ENCODE results near the gene TACO1.

TACO1 gene

DNA sequence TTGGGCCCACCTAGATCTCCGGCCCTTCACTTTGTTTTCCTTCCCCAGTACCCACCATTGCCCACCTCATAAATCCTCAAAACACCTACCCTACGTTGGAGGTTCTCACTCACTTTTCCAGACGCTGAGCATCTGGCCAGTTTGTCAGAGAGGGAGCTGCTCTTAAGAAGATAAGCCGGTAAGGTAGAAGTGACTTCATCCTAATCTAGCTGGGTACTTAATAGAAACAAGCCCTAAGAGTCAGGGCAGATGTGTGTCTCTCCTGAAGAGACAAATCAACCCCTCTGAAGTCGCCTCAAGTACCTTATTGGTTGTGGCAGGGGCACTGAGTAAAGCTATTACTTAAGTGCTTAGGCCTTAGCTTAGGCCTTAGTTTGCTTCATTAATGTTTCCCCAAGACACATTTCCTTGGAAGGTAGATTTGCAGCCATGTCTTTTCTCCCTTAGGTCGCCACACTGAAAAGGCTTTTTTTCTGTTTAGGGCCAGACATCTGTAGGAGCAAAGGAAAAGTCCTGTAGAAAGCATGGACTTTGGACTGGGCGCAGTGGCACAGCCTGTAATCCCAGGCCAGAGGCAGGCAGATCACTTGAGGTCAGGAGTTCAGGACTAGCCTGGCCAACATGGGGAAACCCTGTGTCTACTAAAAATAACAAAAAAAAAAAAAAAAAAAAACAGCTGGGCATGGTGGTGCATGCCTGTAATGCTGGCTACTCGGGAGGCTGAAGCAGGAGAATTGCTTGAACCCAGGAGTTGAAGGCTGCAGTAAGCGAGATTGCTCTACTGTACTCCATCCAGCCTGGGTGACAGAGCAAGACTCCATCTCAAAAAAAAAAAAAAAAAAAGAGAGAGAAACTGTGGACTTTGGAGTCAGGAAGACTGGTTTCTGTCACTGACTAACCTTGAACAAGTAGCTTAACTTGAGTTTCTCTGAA is 1.0 kb downstream of the TACO1 start:
- peak; percentile 49 for DNase-seq (ENCODE audit: low spot score)

DNA sequence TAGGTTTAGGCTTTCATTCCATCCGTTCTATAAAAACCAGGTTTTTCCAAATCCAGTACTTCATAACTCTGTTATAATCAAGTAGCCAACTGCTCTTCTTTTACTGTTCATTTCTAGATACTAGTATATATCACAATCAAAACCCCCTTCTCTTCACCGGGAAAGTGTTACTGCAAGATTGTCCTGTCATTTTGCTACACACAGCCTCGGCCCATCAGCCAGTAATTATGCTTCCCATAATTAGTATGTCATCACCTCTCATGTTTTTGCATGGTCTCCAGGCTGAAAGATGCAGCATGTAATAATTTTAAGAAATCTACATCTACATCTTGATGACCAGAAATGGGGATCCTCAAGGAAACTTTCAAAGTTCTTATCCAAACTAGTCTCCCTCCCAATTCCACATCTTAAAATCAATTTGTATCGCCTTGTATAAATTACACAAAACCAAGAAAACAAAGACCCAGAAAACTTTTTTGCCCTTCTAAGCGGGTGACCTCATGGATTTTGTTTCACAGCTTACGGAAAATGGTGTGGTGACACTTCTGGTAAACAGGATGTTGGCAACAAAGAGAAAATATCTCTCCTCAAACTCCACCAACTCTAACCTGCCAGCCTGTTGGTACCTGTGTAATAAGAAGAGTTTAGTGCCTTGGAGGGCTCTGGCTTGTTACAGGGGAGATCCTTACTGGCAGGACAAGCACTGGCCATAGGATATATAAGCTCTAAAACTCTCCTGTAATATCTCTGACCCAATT is 9.3 kb downstream of the TACO1 start:
- no peak for DNase-seq (ENCODE audit: low spot score)

DNA sequence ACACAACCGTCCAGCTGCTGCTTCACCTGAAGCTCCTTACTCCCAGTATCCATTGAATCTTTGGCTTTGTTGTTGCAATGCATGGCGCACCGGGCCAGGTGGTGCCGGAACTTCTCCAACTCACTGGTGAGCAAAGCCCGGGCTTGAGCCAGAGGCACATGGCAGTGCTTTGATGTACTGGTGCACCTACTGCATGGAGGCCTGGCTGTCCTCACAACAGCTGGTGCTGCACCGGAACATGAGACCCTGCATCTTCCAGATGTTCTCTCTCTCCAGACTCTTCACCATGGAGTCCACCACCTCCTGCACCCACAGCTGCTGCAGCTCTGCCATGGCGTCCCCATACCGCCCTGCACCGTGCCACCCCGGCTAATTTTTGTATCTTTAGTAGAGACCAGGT is 10.2 kb downstream of the TACO1 start:
- DNase-seq (ENCODE audit: low spot score) = no peak

DNA sequence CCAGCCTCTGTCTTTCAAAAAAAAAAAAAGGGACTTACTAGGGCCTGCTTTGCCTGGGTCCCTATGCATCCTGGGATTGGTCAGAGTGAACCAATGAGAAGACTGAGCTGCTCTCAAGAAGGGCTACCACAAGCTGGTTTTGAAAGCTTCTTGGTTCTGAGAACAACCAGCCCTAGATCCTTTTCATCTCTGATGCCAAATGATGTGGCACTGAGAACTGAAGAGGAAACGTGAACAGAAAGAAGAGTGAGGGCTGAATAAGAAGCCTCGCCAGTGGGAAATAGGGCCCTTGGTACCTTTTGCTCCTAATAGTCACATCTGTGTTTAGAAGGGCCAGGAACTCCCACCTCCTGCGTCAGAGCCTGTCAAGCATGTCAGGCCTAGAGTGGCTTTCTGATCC is 10.7 kb downstream of the TACO1 start:
- DNase-seq (ENCODE audit: low spot score) = no peak

DNA sequence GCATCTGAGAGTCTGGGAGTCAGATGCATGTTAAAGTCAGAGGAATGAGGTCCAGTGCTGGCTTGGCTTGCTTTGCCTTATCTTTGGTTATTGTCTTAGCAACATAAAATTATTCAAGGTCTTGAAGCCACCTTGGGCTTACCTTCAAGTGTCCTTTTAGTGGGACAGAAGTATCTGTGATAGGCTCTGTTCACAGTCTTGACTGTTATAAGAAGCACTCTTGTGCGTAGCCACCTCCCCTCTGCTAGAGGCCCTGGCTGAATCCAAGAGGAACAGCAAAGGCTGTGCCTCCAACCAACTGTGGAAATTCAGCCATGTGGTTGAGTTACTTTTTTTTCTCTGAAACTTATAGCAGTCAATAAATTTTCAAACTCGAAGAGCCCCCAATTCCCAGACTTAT is 13.0 kb downstream of the TACO1 start:
- no peak for DNase-seq (ENCODE audit: low spot score)

DNA sequence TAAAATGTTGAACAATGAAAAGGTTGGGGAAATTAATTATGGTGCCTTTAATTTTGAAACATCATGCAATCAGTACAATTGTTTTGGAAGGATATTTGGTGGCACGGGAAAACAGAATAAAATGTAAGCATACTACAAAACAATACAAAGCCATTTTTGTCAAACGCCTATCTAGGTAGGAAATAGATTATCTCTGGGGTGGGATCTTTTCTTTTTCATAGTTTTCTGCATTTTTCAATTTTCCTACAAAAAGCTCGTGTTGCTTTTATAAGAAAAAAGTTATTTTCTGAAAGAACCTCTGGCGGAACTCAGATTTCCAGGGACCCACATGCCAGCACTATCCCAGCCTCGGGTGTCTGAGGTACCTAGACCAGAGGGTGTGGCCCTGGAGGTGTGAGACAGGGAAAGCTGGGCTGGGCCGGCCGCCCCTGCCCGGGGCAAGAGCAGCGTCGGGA is 20.6 kb downstream of the TACO1 start:
- DNase-seq (ENCODE audit: low spot score) = no peak

DNA sequence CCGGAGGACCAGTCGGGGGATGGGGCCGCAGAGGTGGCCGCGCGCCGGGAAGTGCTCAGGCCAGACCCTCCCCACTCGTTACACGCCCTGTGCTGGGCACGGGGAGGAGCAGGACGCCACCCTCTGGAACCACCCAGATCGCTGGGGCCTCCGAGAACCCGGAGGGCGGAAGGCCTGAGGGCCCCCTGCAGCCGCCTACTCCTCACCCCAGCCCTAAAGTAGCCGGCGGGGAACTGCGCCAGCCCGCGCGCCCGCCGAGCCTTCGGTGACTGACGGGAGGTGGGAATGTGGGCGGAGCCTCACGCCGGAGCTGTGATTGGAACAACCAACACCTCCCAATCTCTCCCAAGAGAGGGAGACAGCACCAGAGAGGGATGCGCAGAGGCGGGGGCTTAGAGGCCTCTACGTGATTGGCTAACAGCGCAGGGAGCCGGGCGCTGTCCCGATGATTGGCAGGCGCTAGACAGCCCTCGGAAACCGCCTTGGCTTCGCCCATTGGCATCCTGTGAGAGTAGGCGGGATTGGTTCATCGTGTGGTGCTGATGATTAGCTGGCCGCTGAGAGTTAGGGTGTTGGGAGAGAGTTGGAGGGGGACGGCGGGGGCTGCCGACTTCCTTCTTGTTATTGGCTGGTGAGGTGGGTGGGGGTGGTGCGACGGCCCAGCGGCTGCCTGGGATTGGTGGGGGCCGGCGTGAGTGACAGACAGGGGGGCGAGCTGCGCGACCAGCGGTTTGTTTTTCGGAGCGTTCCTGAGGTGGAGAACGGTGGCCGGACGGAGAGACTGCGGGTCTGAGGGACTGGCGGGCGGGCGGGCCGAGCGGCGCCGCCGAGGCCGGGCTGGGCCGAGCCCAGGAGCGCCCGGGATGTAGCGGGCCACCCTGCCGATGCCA is 21.2 kb downstream of the TACO1 start, which contains the start of gene MAP3K3:
TSS of gene MAP3K3 (plus strand) at position 734 of the 890 bp plus-strand sequence. CDS start 343 bp downstream, outside the sequence.
- DNase-seq (ENCODE audit: low spot score) = peak; percentile 97

DNA sequence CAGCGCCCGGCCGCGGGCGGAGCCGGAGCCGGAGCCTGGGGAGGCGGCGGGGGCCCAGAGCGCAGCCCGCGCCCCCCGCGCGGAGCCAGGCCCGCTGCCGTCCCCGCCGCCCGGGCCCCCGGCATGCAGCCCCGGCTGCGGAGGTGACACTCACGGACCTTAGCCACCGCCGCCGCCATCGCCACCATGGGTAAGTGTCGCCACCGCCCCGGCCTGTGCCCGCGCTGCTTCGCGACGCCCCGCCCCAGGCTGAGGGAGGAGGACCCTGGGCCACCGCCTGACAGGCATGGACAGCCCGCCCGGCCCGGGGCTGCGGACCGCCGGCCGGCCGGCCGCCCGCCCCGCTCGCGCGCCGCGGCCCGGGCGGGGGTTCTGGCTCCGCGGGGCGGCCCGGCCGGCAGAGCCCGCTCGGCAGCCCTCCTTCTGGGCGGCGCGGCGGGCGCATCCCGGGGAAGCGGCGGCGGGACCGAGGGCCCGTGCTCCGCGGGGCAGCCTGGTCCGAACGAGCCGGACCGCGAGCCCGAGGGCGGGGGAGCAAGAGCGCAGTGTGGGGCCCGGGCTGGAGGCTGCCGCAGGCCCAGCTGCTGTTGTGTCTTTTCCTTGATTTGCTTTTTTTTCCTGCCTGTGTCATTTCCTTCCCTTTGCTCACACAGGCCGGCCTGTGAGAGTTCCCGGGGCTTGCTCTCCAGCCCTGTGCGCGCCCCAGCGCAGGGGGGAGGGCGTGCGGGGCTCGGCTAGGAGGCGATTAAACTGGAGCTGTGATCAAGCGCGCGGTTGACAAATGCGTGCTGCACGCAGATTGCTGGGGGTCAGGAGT is 22.1 kb downstream of the TACO1 start:
- DNase-seq (ENCODE audit: low spot score) = peak; percentile 54

DNA sequence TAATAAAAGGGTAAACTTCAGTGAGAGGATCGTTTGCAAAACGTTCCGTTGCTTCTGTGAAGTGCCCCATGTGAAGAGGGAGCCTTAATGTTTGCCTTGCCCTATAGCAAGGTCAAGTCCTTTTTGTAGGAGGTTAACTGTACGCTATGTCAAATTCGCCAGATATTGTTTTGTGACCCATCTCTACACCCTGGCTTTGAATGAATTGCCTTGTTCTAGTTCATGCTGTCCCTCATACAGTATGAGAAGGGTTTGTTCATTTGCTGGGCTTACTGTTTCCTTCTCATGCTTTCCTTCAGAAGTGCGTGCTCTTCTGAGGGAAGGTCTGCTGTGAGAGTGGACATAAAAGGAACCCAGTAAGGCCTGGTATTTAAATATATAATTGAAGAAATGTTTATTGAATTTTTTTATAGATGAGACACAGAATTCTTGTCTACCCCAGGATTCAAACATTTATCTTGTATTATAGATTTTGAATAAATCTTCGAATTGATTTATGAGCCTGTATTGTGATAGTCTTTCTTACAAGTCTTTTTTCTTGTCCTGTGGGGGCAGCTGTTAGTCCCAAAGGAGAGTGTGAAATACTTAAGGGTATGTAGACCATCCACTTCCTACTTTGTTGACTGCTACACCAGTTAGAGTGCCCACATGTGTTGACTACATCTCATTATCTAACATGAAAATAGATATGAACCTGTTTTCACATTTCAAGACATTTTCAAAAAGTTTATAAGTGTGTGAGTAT is 23.3 kb downstream of the TACO1 start:
- no peak for DNase-seq (ENCODE audit: low spot score)

DNA sequence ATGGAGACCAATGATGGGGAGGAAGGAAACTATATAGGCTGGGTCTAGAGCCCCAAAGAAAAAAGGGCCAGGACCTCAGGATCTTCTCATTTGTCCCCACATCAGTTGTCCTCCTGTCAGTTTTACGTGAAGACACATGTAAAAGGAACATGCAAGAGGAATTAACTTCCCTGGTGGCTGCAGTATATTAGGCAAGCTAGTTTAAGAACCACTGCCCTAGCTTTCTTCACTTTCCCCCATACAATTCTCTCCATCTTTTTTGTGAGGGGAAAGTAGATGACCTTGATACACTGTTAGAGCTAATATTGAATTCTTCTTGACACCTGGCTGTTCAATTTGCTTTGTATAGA is 23.8 kb downstream of the TACO1 start:
- no peak for DNase-seq (ENCODE audit: low spot score)

DNA sequence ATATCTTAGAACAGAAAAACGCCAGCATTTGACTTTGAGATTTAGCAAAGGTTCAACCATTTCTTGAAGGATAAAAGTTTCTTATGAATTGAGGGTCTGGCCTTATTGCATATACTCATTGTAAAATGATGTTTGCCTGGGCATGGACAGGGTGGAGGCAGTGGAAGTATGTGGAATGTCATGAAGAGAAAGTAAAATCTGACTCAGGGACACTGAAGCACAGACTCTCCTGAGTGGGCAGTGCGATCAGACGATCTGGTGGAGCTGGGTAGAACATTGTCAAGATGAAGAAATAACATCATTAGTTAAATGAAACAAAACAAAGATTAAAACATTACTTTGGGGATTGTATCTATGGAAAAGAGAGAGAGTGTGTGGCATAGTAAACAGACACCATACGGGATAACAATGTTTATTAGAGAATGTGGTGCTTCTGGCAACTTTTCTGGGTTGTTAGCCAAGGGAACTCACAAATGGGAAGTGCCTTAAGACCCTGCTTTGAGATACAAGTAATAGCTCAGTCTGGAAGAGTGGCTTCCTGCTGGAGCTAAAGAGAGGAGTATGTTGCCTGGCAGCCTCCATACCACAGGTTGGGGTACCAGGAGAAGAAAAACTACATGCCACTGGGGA is 26.0 kb downstream of the TACO1 start:
- no peak for DNase-seq (ENCODE audit: low spot score)

DNA sequence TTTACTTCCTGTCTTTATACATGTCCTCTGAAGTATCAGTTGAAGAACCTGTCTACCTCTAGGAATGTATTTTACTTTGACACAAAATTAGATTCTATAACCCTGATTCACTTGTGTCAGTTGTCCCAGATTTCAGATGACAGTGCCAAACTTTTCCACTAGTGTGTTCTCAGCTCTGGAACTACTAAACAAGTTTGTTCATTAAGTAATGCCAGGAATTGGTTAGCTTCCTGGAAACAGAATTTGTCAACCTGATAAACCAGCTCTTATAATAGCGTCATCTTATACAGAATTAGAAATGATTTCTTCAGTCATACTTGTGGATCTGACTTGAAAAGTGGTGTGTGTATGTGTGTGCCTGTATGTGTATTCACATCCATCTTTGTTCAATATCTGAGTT is 28.9 kb downstream of the TACO1 start:
- DNase-seq (ENCODE audit: low spot score) = no peak

DNA sequence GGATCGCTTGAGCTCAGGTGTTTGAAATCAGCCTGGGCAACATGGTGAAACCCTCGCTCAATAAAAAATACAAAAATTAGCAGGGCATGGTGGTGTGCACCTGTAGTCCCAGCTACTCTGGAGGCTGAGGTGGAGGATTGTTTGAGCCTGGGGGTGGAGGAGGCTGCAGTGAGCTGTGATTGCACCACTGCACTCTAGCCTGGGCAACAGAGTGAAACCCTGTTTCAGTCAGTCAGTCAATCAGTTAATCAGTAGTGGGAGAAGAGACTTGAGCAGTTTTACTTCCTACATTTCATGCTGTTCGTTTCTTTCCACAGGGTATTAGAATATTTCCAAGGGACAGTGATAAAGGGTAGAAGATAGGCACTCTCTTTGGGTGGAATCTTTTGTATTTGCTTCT is 30.4 kb downstream of the TACO1 start:
- DNase-seq (ENCODE audit: low spot score) = no peak

DNA sequence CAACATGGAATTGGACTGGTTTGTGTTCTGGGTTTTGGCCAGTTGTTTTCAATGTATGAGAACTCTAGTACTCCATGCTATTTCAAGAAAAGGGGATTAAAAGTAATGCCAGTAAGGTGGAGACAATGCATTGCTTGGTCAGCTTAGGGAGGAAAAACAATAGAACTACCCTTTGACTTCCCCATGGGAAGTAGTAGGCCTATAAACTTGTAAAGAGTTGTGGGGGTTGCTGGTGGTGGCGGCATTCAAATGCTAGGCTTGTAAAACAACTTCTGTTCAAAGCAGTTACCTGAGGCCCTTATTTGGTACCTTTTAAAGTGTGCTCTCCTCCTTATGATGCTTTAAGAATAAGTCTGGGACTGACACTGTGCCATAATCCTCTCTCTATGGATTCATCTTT is 30.9 kb downstream of the TACO1 start:
- DNase-seq (ENCODE audit: low spot score) = no peak

DNA sequence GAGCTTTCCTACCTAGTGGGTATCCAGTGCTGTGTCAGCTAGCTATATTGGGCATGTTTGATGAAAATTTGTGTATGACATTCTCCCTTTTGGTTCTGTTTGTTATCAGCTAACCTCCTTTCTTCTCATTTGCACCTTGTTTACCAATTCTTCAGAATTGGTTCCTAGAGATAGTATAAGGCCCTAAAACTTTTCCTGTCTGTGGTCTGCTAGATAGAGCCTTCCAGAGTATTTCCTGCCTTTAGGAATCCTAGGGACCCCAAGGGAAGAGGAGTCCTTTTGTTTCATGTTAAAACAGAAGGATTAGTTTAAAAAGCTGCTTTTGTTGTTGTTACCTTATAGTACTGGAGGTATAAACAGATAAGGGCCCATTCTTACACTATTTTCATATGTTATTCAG is 33.0 kb downstream of the TACO1 start:
- DNase-seq (ENCODE audit: low spot score) = no peak

DNA sequence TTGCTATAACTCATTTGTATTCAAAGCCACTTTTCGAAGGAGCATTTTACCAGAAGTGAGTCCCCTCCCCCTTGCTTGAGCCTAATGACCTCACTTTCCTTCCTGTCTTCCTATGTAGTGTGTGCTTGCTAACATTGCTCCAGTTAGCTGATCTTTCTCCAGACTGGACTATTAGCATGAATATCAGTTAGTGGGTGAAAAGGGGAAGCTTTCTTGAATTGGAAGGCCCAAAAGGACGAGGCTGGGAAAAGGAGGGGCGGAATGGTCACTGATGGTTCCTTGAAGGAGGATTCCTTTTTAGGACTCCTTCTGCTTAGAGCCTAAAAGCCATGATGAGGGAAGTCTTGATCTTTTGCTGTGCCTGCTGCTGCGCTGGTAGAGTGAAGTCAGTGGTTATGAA is 33.5 kb downstream of the TACO1 start:
- no peak for DNase-seq (ENCODE audit: low spot score)

DNA sequence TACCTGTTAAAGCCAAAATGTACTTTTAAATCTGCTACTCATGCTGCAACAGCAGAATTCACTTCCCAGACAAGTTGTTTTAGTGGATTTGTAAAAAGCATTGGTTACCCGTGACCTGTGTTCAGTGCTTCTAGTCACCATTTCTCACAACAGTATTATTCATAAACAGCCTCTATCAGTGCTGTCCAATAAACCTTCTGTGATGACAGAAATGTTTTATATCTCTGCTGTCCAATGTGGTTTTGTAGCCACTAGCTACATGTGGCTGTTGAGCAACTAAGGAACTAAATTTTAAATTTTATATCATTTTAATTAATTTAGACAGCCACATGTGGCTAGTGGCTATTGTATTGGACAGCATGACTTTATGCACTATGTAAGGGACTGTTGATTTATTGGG is 34.1 kb downstream of the TACO1 start:
- DNase-seq (ENCODE audit: low spot score) = no peak

DNA sequence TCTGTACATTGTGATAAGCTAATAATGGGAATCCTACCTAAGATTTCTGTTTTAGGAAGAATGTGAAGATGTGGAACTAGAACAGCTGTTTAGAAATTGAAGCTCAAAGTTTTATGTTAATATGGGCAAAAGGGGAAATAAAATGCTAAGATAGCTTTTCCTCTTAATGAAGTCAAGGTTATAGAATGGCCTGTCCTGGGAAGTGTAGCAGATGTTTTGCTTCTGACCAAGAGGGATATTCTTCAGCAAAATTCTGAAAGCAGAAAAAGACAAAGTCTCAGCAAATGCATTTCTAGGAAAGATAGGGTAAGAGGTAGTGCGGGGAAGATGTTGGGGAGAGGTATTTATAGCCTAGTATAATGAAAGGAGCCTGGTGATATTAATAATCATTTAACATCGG is 34.6 kb downstream of the TACO1 start:
- DNase-seq (ENCODE audit: low spot score) = no peak

DNA sequence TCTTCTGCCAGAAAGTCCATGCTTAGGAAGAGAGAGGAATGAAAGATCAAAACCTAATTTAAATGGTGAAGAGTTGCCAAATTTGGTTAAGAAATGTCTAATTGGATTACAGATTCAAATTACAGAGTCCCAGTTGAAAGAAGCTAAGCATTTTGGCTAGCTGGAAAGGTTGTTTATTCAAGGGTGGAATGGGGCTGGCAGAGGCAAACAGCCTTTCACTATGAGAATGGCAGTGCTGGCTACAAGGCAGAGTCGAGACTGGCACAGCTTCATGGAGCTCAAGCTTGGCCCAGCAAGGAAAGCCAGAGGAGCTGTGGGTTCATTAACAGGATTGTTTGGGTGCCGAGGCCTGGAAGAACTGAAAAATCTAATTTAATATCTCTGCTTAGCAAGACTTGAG is 35.1 kb downstream of the TACO1 start:
- DNase-seq (ENCODE audit: low spot score) = no peak

DNA sequence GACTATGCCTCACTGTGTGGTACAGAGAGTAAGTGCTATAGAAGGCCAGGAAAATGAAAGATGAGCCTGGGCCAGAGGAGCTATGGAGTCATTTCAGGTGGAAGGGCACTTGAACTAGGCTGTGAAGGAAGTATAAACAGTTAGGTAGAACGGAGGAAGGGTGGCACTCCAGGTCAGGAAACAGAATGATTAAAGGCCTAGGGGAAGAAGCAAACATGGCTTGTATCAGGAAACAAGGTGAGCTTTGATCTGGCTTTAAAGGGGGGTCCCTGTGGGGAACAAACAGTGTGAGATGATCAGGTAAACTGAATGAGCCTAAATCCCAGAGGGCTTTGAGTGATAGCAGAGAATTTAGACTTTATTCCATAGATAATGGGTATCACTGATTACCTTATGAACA is 38.4 kb downstream of the TACO1 start:
- no peak for DNase-seq (ENCODE audit: low spot score)
